Esophagus mucosa (tissue), 1 donor: ENCODE results near the gene MTG1. TPM values are rescaled to one million over a fixed set of nuclear protein-coding genes. Genes with fewer than 3 reads are reported as not detected.
"Not testable (repeated sequence)": the region's sequence is repeated elsewhere in the genome, so short reads cannot be mapped to it uniquely, and the experiment has no call there.

Source experiments
- ATAC-seq: fragments of 200-7000 bp; cut with Tn5 transposase; one replicate; pipeline ENCODE4 v1.9.1; 2020
- total RNA-seq: library from RNA; stranded (reverse); gene quantifications from one replicate; pipeline ENCODE4 v1.2.4, GENCODE V29; 2023
- donor health status: DM: yes; HTN: yes; CAD: no.

Gene MTG1
- total RNA-seq, 1 donor from 2014 or later = 35.2 TPM

DNA sequence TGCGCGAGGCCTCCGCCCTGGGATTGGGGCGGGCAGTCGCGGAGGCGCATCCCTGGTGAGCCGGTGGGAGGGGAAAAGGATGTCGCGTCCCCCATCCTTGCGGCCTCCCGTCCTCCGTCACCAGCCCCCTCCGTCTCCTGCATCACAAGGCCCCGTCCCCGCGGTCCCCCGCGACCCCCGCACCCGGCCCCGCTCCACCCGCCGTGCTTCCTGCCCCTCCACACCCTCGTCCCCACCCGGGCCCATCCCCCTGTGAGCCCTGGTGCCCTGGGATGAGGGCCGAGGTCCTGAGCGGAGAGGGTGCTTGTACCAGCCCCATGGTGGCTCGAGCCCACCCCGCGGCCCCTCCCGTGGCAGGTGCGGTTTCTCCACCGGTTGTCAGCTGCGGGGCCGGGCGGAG lies 30.6 kb downstream of the MTG1 start, which contains the start of gene SPRN:
Gene SPRN, minus strand, starts transcription at position 25 of the 400 bp plus-strand sequence. CDS start 944 bp downstream, outside the sequence.
- peak; percentile 11 for ATAC-seq

DNA sequence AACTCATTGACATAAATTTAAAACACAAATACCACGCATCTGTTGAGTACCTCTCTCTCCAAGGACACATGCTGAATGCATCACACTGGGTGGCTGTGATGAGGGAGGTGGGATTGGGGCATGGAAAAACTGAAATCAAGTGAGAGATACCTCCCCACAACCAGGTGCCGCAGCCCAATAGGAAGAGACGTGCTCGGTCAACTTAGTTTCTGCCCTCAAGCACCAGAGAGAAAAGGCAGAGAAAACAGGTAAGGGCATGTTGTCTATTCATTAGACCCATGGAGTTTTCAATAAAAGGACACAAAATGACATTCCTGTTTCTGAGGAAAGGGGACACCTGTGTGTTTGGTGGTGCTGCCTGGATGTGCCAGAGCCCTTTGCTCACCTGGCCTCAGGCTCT lies 35.6 kb downstream of the MTG1 start:
- ATAC-seq = peak; percentile 25

DNA sequence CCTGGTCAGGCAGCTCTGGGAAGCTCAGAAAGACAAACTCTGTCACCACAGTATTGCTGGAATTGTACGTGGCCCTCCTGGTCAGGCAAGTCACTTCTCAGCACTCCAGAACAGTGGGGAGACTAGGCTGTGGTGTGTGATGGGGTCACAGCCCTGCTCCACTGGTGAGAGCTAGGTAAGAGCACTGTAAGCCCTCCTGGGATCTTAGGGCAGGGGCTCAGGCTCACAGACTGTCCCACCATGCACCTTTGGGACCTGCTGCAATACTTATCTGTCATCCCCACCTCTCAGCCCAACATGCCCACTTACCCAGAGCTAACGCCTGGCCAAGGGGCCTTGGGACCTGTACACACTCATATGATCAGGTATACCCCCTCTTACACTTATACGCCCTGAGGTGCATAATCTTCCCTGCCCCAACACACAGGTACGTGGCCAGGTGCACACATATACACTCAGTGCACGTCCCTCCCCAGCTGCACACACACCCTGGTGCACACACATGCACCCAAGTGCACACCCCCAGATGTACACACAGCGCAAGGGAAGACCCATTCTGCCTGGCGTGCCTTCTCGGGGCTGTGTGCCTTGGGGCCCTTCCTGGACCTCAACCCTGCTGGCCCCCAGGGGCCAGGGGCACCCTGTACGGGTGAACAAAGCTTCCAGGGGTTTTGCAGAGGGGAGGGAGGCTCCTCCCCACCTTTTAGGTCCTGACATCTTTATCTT lies 38.1 kb downstream of the MTG1 start:
- ATAC-seq = peak; percentile 38

DNA sequence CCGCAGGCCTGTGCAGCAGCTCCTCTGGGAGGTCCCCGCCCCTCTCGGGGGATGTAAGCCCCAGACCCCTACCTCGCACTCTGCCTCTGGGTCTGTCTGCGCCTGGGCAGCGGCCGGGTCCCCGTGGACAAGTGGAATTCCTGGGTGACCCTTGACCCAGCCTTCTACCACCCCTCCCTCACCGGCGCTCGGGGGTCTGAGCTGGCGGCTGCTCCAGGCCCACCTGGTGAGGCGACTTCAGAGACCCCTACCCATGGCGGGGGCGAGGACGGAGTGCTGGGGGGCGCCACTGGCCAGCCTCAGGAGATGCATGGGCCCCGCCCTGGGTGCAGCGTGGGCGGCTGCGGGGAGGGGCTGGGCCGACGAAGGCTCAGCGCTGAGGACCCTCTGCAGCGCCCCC lies 38.8 kb downstream of the MTG1 start:
- peak; percentile 9 for ATAC-seq

DNA sequence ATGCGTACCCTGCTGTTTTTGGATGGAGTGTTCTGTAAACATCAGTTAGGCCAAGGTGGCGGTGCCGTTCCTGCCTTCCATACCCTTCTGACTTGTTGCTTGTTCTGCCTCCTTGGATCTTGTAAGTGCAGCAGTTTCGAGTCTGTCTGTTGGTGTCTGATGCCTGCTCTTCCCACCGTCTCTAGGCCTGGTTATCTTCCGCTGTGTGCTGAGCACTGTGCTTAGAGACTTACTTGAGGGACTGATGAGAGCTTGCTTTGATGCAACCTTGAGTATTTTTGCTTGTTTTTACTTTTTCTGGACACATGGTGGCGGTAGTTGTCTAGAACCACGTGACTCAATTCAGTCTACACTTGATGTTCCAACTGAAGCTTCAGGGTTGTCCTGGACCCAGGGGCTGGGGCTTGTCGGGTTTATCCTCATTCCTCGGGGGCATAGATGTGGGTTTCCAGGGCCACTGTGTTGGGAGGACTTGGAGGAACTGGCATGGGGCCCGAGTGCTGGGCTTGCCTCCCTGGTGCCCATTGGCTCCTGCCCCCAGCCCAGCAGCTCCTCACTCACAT lies 44.8 kb downstream of the MTG1 start:
- ATAC-seq = peak; percentile 60

DNA sequence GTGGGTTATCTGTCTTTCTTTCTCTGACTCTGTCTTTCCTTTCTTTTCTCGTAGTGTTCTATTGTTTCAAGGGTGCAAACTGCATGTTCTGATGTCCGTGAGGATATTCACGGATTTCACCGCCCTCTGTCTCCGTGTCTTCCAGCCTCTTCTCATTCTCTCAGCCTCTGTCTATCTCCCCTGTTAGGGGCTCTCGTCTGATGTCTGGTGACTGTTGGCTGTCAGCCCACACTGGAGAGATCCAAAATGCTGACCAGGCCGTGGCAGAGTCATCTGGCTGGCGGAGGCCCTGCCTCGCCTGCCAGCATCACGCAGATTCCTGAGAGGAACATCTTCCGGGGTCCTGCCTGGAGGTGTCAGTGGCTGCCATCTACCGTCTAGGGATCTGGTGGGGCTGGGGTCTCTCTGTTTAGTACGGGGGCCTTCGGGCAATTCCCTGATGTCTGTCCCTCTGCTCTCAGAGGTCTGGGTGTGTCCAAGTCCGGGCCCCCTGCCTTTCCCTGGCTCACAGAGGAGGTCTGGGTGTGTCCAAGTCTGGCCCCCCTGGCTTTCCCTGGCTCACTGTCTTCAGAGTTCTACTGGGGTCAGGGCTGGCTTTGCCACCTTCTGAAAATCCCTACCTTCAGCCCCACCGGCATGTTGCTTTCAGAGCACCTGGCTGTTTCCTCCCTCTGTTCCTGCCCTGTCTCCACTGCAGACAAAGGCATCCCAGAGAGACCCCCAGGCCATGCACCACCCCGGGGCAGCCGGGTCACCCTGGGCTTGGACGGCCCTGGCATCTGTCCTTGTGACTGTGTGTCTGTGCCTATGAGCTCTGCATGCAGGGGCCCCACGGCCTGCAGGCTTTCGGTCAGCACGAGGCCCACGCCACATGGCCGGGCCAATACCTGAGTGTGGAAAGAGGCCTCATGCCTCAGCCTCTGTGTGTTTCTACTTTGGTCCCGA lies 45.8 kb downstream of the MTG1 start:
- no peak for ATAC-seq

DNA sequence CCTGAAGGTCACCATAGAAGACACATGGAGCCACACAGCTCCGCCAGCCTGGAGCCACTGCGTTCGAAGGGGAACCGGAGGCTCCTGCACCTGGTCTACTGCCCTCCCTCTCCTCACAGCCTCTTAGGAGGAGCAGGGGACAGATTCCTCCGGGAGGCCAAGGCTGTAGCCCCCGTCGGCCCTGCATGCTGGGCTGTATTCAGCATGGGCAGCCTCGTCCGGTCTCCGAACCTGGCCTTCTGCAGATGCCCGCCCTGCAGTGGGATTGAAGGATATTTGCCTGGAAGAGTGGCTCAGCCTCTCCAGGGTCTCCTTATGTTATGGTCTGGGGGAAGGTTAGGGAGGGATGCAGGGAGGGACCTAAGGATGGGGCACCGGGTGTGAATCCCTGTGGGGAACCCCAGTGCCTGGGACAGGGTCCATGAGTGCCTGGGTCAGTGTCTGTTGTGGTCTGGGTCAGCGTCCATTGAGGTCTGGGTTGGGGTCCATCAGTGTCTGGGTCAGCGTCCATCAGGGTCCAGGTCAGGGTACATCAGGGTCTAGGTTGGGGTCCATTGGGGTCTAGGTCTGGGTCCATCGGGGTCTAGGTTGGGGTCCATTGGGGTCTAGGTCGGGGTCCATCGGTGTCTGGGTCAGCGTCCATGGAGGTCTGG lies 46.8 kb downstream of the MTG1 start:
- no peak for ATAC-seq

DNA sequence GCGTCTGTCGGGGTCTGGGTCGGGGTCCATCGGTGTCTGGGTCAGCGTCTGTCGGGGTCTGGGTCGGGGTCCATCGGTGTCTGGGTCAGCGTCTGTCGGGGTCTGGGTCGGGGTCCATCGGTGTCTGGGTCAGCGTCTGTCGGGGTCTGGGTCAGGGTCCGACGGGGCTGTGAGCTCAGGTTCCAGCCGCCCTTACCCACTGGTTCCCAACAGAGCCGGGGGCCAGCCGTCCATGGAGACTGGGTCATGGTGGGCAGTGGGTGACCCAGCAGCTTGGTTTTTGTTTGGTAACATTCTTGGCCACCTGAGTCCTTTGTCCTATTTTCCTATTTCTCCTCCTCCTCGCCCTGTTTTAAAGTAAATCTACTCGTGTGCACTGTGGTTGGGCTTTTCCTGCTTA lies 47.4 kb downstream of the MTG1 start:
- not testable (repeated sequence) for ATAC-seq

DNA sequence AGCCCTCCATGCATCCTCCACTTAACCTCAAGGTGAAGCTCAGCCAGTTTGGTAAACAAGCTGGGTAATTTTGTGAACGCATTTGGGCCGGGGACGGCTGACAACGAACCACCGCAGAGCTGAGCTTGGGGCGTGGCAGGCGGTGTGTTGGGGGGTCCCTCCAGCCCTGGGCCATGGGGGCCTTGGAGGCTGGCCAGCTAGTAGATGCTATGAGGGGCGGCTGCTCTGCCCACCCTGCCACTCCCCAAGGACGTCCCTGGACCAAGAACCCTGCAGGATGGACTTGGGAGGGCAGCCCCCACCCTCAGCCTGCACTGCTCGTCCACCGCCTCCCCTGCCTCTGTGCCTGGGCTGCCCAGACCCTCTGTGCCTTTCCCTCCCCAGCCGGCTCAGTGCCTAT lies 47.8 kb downstream of the MTG1 start:
- ATAC-seq = no peak

DNA sequence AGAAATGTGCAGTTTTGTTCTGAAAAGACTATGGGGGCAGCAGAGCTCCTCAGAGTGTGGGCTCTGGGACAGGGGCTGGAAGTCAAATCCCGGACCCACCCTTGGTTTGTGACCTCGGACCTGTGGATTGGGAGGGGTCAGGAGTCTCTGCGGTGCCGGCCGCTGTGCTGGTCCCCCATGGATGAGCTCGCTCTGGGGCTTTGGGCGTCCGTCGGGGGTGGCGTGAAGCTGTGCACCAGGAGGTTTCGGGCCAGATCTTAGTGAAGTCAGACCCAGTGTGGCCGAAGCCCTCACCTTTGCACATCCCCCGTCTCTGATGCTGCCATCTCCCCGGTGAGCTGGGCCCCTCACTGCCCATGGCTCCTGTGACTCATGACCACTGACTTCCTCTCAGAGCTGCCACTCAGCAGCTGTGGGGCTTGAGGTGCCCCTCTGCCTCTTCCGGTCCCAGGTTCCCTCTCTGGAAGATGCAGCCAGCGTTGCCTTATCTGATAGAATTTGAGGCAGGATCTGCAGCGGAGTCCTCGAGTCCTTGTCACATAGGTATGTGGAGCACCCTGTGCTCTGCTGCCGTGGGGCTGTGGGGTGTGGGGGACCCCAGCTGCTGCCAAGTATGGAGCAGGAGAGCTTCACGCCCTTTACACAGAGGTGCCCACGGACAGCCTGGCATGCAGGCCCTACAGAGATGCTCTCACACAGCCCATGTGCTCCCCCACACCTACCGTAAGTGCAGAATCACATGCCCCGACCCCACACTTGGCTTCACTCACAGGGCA lies 48.4 kb downstream of the MTG1 start:
- ATAC-seq = no peak

DNA sequence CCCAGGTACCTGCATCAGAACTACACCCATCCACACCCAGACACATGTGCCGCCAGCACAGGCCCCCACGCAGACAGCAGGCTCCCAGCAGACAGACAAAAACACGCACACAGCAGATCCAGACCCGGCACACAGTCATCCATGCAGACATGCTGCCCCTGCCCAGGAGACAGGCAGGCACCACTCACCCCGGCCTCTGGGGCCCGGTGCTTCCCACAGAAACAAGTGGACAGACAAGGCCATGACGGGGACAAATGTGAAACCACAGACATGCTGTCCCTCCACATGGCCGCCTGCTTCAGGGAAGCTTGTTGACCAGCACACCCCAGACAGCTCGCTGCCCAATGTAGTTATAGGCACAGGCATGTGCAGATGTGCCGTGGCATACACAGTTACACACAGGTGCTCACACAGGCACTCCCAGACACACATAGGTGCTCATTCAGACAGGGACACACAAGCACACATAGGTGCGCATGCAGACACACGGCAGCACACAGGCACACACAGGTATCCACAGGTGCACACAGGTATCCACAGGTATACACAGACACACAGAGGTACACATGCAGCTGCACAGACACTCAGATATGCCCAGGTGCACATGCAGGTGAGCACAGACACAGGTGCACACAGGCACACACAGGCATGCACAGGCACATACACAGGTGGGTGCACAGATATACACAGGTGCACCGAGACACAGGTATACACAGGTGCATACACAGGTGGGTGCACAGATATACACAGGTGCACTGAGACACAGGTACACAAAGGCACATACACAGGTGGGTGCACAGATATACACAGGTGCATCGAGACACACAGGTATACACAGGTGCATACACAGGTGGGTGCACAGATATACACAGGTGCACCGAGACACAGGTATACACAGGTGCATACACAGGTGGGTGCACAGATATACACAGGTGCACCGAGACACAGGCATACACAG lies 49.3 kb downstream of the MTG1 start:
- ATAC-seq = no peak

DNA sequence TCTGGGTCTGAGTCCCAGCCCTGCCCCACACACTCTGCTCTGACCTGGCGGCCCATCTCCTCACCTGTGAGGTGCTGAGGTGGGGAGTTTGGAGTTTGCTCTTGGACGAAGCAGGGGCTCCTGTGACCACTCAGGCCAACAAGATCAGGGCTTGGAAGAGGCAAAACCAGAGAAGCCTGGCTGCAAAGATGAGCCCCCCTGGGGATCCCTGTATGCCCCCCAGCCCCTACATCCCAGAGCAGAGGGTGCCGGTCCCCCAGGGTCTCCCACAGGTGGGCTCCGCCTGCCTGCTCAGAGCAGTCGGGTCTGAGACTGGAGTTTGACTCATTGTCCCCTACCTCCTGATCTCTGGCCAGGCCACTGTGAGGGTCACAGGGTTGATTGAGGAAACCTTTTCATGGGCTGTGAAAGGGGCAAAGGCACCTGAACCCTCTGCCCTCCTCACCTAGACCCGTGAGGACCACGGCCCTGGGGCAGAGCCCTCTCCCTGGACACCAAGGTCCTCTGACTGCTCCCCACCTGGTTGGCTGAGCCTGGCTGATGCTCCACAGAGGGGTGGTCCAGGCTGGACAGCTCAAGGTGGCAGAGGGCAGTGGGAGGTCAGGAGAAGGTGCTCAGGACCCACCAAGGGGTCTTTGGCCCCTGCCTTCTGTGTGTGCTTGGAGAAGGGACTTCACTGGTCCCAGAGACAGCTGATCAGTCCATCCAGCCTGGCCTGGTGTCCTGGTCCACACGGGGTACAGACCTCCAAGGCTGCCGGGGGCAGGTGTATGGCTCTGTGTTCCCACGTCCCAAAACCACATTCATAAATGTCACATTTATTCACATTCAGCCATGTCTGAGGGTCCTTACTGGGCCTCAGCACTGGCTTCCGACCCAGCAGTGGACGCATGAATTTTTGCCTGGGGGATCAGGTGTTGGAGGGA lies 50.6 kb downstream of the MTG1 start:
- peak; percentile 18 for ATAC-seq

DNA sequence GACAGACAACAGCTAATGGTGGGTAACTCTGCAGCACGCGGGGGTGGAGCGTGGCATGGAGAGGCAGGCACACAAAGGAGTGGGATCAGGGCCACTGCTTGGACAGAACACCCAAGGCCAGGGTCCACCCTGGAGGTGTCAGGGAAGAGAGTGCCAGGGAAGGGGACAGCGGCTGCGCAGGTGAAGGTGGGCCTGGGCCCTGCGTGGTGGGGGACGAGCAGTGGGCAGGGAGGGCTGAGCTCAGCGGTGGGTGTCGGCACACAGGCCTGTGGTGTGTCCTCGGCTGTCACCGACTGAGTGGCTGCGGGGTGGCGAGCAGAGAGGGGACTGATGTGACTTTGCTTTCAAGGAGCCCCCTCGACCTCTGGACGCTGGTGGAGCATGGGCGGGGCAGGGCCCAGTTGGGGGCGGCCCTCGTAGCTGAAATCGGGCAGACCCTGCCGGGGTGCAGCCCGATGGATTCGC lies 51.3 kb downstream of the MTG1 start:
- ATAC-seq = no peak

DNA sequence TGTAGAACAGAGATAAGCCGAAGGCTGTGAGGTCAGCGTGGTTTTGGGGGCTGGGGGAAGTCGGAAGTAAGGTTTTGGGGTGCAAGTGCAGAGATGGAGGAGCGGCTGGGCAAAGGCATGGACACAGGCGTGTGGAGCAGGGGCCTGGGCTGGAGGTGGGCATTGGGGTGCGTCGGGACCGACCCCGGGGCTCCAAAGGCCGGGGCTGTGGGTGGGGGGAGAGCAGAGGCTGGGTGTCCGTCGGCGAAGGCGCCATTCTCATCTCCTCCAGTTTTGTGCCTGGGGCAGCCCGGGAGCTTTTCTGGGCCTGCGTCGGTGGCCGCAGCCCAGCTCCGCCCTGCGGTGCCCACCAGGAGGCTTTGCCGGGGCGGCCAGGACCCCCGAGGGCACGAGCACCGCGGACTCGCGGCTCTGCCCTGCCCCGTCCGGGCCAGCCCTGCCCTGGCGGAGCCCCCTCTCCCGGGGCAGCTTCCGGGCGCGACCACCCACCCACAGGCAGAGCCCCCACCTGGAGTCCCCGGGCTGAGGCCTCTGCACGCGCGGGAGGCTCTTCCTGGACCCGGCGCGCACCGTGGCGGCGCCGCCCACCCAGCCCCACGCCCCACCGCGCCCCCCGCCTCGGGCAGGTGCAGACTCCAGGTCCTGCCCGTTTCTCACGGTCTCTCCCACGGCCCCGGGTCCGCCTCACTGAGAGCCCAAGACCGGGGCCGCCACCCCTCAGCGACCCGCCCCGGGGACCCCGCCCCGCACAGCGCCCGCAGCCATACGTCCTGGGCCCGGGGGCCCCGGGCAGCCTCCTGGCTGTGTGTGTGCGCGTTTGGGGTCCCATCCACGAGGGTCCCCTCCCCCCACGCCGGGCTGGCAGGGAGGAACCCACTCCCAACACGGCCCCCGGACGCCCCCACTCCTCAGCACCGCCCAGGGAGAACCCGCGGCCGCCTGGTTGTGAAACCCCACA lies 52.1 kb downstream of the MTG1 start:
- ATAC-seq = peak; percentile 11

DNA sequence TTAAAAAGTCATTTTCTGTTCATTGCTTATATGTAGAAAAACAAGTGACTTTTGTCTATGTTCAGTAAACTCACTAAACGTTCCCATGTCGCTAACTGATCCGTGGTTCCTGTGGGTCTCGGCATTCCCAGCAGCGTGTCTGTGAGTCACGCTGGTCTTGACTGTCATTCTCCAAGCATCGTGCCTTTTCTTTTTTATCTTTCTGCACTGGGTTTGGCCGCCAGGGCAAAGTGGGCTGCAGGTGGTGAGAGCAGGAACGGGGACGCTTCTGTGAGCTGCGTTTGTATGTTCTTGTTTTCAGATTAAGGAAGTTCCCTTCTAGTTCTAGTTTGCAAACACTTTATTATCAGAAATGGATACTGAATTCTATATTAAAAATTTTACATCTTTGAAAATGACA lies 53.0 kb downstream of the MTG1 start:
- ATAC-seq = no peak

DNA sequence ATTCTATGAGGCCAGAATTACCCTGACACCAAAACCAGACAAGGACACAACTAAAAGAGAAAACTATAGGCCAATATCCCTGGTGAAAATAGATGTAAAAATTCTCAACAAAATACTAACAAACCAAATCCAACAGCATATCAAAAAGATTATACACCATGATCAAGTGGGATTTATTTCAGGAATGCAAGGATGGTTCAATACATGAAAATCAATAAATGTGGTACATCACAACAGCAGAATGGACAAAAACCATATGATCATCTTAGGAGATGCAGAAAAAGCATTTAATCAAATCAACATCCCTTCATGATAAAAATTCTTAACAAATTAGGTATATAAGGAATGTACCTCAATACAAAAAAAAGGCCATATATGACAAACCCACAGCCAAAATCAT lies 54.2 kb downstream of the MTG1 start:
- no peak for ATAC-seq

DNA sequence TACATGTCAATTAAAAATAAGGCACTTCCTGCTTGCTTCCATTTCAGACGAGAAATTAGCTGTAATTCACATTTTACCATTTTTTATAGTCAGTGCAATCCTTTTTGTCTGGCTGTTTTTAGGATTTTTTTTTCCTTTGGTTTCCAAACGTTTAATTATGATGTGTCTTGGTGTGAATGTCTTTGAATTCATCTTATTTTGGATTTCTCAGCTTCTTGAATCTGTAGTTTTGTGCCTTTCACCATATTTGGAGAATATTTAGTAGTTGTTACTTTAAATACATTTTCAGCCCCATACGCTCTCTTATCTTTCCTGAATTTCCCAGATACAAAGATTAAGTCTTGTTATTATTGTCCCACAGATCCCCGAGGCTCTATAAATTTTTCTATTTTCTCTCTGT lies 57.4 kb downstream of the MTG1 start:
- no peak for ATAC-seq

DNA sequence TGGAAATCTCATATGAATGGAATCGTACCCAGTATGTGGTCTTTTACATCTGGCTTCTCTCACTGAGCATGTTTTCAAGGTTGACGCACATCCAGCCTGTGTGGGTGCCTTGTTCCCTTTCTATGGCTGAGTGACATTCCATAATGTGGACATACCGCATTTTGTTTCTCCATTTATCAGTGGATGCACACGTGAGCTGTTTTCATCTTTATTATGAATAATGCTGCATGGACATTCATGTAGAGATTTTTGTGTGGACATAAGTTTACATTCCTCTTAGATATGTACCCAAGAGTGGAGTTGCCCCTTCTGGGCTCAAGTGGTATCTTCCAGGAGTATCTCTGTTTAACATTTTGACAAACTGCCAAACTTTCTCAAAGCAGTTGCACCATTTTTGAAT lies 58.5 kb downstream of the MTG1 start:
- ATAC-seq = no peak
